Mesendoderm (in vitro differentiated cells): ENCODE data around the gene SPON1. TPM values are rescaled to one million over a fixed set of nuclear protein-coding genes. Genes with fewer than 3 reads are reported as not detected.

ENCODE experiments used
- DNase-seq: peaks from one replicate; pipeline ENCODE4 v3.0.0; 2013
- H2AK5ac ChIP-seq: 2 replicates; pipeline ENCODE4 v1.6.1; 2013; ENCODE audit warnings: low read length, inconsistent platforms
- H2BK120ac ChIP-seq: 2 replicates; pipeline ENCODE4 v1.6.1; 2013; ENCODE audit warnings: low read depth, mild to moderate bottlenecking, low read length, moderate library complexity, mixed read lengths
- H2BK15ac ChIP-seq: replicated peaks from 2 replicates; pipeline ENCODE4 v1.6.1; 2013; ENCODE audit warnings: low read depth, mild to moderate bottlenecking, moderate library complexity
- H2BK5ac ChIP-seq: 2 replicates; pipeline ENCODE4 v1.6.1; 2013; ENCODE audit warnings: low read length, inconsistent platforms
- H3K18ac ChIP-seq: 2 replicates; pipeline ENCODE4 v1.6.1; 2013; ENCODE audit warnings: mild to moderate bottlenecking, low read length, mixed read lengths
- H3K23ac ChIP-seq: one replicate; pipeline ENCODE4 v1.6.1; 2013; ENCODE audit warnings: low read length
- H3K27ac ChIP-seq: 2 replicates; pipeline ENCODE4 v1.5.1; 2013; ENCODE audit warnings: low read depth, mild to moderate bottlenecking, inconsistent platforms, low read length, moderate library complexity
- H3K27me3 ChIP-seq: 2 replicates; pipeline ENCODE4 v1.6.1; 2013; ENCODE audit warnings: low read length, control low read depth, mild to moderate bottlenecking, inconsistent platforms; ENCODE audit not compliant: insufficient read depth, poor library complexity
- H3K36me3 ChIP-seq: 2 replicates; pipeline ENCODE4 v1.6.1; 2013; ENCODE audit warnings: low read length, inconsistent platforms; ENCODE audit not compliant: control insufficient read depth, insufficient read depth
- H3K4ac ChIP-seq: one replicate; pipeline ENCODE4 v1.6.1; 2013; ENCODE audit warnings: low read depth, mild to moderate bottlenecking, low read length, moderate library complexity
- H3K4me1 ChIP-seq: 2 replicates; pipeline ENCODE4 v1.6.1; 2013; ENCODE audit warnings: low read depth, low read length, inconsistent platforms; ENCODE audit not compliant: control insufficient read depth
- H3K4me2 ChIP-seq: 2 replicates; pipeline ENCODE4 v1.6.1; 2013; ENCODE audit warnings: low read length
- H3K4me3 ChIP-seq: 2 replicates; pipeline ENCODE4 v1.5.1; 2013; ENCODE audit warnings: mild to moderate bottlenecking, low read length
- H3K56ac ChIP-seq: one replicate; pipeline ENCODE4 v1.6.1; 2013; ENCODE audit warnings: low read length
- H3K79me1 ChIP-seq: 2 replicates; pipeline ENCODE4 v1.6.1; 2013; ENCODE audit warnings: low read length, inconsistent platforms
- H3K79me2 ChIP-seq: 2 replicates; pipeline ENCODE4 v1.6.1; 2013; ENCODE audit warnings: mild to moderate bottlenecking, low read length; ENCODE audit not compliant: control insufficient read depth, insufficient read depth
- H3K9ac ChIP-seq: 2 replicates; pipeline ENCODE4 v1.6.1; 2013; ENCODE audit warnings: low read length, inconsistent platforms
- H4K5ac ChIP-seq: one replicate; pipeline ENCODE4 v1.6.1; 2013; ENCODE audit warnings: low read length
- H4K8ac ChIP-seq: one replicate; pipeline ENCODE4 v1.6.1; 2013; ENCODE audit warnings: low read depth, mild to moderate bottlenecking, control low read depth, low read length, moderate library complexity
- WGBS: extraction: QIAGEN DNeasy Blood & Tissue Kit; methylation state at CpG from one replicate; pipeline ENCODE4 v1.1.7; 2013; ENCODE audit warnings: low lambda C conversion rate, missing lambda C conversion rate; ENCODE audit not compliant: insufficient coverage; ENCODE audit errors: extremely low coverage; 5-methylcytosine and 5-hydroxymethylcytosine counted together
- polyA plus RNA-seq, 2 experiments: library from polyadenylated mRNA; stranded (reverse); fragments of 200-250 nt; gene quantifications; one replicate each; pipeline ENCODE4 v1.2.3, GENCODE V29; 2013

SPON1 gene
- polyA plus RNA-seq (2013, experiment 1 of 2): 5.4 TPM
- 5.8 TPM for polyA plus RNA-seq (2013, experiment 2 of 2)

DNA sequence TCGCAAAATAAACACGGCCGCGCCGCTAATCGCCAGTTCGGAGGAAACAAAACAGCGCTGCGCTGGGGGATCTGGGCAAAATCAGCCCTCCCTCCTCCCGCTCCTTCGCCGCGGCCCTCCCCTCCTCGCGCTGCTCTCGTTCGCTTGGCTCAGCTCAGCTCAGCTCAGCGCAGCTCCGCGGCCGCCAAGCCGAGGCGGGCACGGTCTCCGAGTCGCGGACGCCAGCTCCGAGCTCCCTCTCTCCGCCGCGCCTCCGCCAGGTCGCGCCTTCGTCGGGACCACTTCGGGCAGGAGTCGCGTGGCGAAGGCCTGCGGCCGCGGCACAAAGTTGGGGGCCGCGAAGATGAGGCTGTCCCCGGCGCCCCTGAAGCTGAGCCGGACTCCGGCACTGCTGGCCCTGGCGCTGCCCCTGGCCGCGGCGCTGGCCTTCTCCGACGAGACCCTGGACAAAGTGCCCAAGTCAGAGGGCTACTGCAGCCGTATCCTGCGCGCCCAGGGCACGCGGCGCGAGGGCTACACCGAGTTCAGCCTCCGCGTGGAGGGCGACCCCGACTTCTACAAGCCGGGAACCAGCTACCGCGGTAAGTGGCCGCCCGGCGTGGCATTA lies at the start of gene SPON1:
SPON1 (plus strand) TSS at position 162 of the 607 bp plus-strand sequence; CDS start at position 344, 182 bp downstream.
- no peak within 1 kb of the TSS for H4K8ac ChIP-seq
- peak within 1 kb of the TSS; percentile 75 for H3K23ac ChIP-seq
- no peak within 1 kb of the TSS for H2BK5ac ChIP-seq
- H3K36me3 ChIP-seq: no peaks in the 10 kb centered on the region
- peaks cover 21% of the 10 kb centered on the region for H3K27me3 ChIP-seq
- peak within 1 kb of the TSS; percentile 9 for H3K4me3 ChIP-seq
- no peaks in the 10 kb centered on the region for H3K79me2 ChIP-seq
- no peak within 1 kb of the TSS for H3K4ac ChIP-seq
- WGBS: no CpG with 5 or more reads among the region's 74 CpGs
- peak; percentile 87 for DNase-seq
- H2AK5ac ChIP-seq: no peak within 1 kb of the TSS
- H4K5ac ChIP-seq: no peak within 1 kb of the TSS
- no peak within 1 kb of the TSS for H3K18ac ChIP-seq
- peak within 1 kb of the TSS; percentile 65 for H3K4me2 ChIP-seq
- peak within 1 kb of the TSS; percentile 85 for H3K56ac ChIP-seq
- H3K79me1 ChIP-seq: no peaks in the 10 kb centered on the region
- no peaks in the 10 kb centered on the region for H3K4me1 ChIP-seq
- H3K9ac ChIP-seq: peak within 1 kb of the TSS; percentile 67
- H3K27ac ChIP-seq: no peak within 1 kb of the TSS
- H2BK15ac ChIP-seq: no peak within 1 kb of the TSS
- no peak within 1 kb of the TSS for H2BK120ac ChIP-seq

DNA sequence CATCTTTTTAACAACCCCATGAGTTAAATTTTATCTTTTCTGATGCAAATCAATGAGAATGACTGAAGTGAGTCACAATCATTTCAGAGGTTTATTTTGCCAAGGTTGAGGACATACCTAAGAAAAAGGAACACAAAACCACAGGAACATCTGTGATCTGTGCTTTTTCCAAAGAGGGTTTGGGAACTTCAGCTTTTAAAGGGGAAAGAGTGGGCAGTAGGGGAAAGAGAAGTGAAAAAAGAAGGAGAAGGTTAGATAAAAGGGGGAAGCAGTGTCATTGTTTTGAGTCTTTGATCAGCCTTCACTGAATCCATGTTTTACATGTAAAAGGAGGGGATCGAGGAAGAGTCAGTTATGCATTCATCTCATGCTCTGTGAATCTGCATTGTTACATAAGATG lies 45.3 kb upstream of the SPON1 start:
- H3K36me3 ChIP-seq: no peaks in the 10 kb centered on the region
- H3K27ac ChIP-seq: no peak overlapping the region
- no peak overlapping the region for H3K56ac ChIP-seq
- no peak overlapping the region for H2BK15ac ChIP-seq
- no CpG with 5 or more reads among the region's 1 CpG for WGBS
- no peak overlapping the region for H2BK120ac ChIP-seq
- no peak overlapping the region for H4K8ac ChIP-seq
- H3K18ac ChIP-seq: no peak overlapping the region
- H2BK5ac ChIP-seq: no peak overlapping the region
- no peak overlapping the region for H3K23ac ChIP-seq
- no peak overlapping the region for H3K4me3 ChIP-seq
- H3K27me3 ChIP-seq: no peaks in the 10 kb centered on the region
- H3K79me1 ChIP-seq: no peaks in the 10 kb centered on the region
- no peak overlapping the region for H3K9ac ChIP-seq
- H3K4me2 ChIP-seq: no peak overlapping the region
- no peak overlapping the region for H2AK5ac ChIP-seq
- no peaks in the 10 kb centered on the region for H3K79me2 ChIP-seq
- H4K5ac ChIP-seq: no peak overlapping the region
- H3K4me1 ChIP-seq: no peaks in the 10 kb centered on the region
- DNase-seq: no peak
- no peak overlapping the region for H3K4ac ChIP-seq

DNA sequence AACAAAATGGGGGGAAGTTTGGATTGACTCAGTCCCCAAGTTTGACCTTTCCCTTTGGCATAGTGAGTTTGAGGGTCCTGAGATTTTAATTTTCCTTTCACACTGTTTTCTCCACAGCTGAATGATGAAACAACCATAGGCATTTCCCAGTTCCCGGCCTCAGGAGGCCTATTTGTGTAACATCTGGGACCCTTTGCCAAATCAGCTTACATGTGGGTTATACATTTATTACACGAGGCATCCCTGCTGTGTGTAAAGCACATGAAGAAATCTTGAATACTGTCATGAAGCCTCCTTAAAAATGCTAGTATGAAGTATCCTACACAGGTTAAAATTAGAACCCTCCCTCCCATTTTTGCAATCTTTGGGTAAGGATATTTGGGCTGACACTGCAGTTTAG lies 44.6 kb upstream of the SPON1 start:
- no CpG with 5 or more reads among the region's 2 CpGs for WGBS
- H3K4me3 ChIP-seq: no peak overlapping the region
- H3K4ac ChIP-seq: no peak overlapping the region
- DNase-seq: no peak
- no peak overlapping the region for H2BK5ac ChIP-seq
- H3K4me2 ChIP-seq: no peak overlapping the region
- H3K23ac ChIP-seq: no peak overlapping the region
- H3K79me2 ChIP-seq: no peaks in the 10 kb centered on the region
- no peak overlapping the region for H2BK120ac ChIP-seq
- no peak overlapping the region for H3K18ac ChIP-seq
- H3K4me1 ChIP-seq: no peaks in the 10 kb centered on the region
- H3K56ac ChIP-seq: no peak overlapping the region
- no peak overlapping the region for H4K8ac ChIP-seq
- no peak overlapping the region for H4K5ac ChIP-seq
- H3K27ac ChIP-seq: no peak overlapping the region
- H3K9ac ChIP-seq: no peak overlapping the region
- H2AK5ac ChIP-seq: no peak overlapping the region
- H3K36me3 ChIP-seq: no peaks in the 10 kb centered on the region
- no peaks in the 10 kb centered on the region for H3K27me3 ChIP-seq
- no peaks in the 10 kb centered on the region for H3K79me1 ChIP-seq
- no peak overlapping the region for H2BK15ac ChIP-seq

DNA sequence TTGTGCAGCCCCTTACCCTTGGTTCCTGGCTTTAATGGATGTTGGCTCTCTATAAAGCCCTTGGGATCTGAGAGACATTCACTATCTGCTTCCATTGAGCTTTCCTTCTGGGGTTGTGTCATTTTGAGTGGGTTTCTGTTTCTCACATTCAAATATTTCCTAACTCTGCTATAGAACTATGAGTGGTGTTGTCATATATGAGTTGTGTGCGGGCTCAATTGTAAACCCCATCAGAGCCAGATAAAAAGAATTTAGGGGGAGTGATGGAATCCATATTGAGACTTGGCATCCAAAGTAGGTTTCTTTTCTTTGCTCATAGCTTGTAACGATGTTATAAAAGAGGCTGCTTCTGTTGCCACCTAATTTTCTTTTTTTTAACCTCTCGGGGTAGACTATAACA lies 41.8 kb upstream of the SPON1 start:
- no peak overlapping the region for H3K18ac ChIP-seq
- H3K27me3 ChIP-seq: no peaks in the 10 kb centered on the region
- H2BK120ac ChIP-seq: no peak overlapping the region
- no peaks in the 10 kb centered on the region for H3K79me2 ChIP-seq
- H3K23ac ChIP-seq: no peak overlapping the region
- H3K4ac ChIP-seq: no peak overlapping the region
- no peak overlapping the region for H3K27ac ChIP-seq
- no peak overlapping the region for H2BK5ac ChIP-seq
- no peak overlapping the region for H2AK5ac ChIP-seq
- no peaks in the 10 kb centered on the region for H3K36me3 ChIP-seq
- H3K56ac ChIP-seq: no peak overlapping the region
- H3K9ac ChIP-seq: no peak overlapping the region
- H3K79me1 ChIP-seq: no peaks in the 10 kb centered on the region
- no peak overlapping the region for H4K8ac ChIP-seq
- no peak overlapping the region for H3K4me3 ChIP-seq
- DNase-seq: no peak
- H2BK15ac ChIP-seq: no peak overlapping the region
- peaks cover 9% of the 10 kb centered on the region for H3K4me1 ChIP-seq
- no CpG with 5 or more reads among the region's 3 CpGs for WGBS
- no peak overlapping the region for H3K4me2 ChIP-seq
- H4K5ac ChIP-seq: no peak overlapping the region

GRCh38 chr11:13921545-13921944 lies 41.0 kb upstream of the SPON1 start:
- H3K4ac ChIP-seq: no peak overlapping the region
- H2BK5ac ChIP-seq: no peak overlapping the region
- H3K36me3 ChIP-seq: no peaks in the 10 kb centered on the region
- no peak overlapping the region for H3K4me2 ChIP-seq
- H3K18ac ChIP-seq: no peak overlapping the region
- no CpG with 5 or more reads among the region's 8 CpGs for WGBS
- no peak overlapping the region for H3K23ac ChIP-seq
- no peak overlapping the region for H3K9ac ChIP-seq
- H3K4me3 ChIP-seq: no peak overlapping the region
- H3K79me2 ChIP-seq: no peaks in the 10 kb centered on the region
- DNase-seq: no peak
- H3K4me1 ChIP-seq: peaks cover 9% of the 10 kb centered on the region
- no peak overlapping the region for H4K5ac ChIP-seq
- no peak overlapping the region for H2AK5ac ChIP-seq
- no peak overlapping the region for H3K56ac ChIP-seq
- no peak overlapping the region for H3K27ac ChIP-seq
- H3K79me1 ChIP-seq: no peaks in the 10 kb centered on the region
- no peaks in the 10 kb centered on the region for H3K27me3 ChIP-seq
- no peak overlapping the region for H4K8ac ChIP-seq
- H2BK15ac ChIP-seq: no peak overlapping the region
- H2BK120ac ChIP-seq: no peak overlapping the region

GRCh38 chr11:13923182-13923581 lies 39.3 kb upstream of the SPON1 start:
- peak overlapping the region; percentile 26 for H3K18ac ChIP-seq
- H2BK5ac ChIP-seq: no peak overlapping the region
- H3K9ac ChIP-seq: no peak overlapping the region
- H3K27me3 ChIP-seq: no peaks in the 10 kb centered on the region
- no peak overlapping the region for H3K27ac ChIP-seq
- WGBS: no CpG with 5 or more reads among the region's 1 CpG
- H3K79me1 ChIP-seq: no peaks in the 10 kb centered on the region
- peak; percentile 41 for DNase-seq
- no peak overlapping the region for H3K4me2 ChIP-seq
- no peak overlapping the region for H2BK120ac ChIP-seq
- H3K4me3 ChIP-seq: no peak overlapping the region
- H2BK15ac ChIP-seq: no peak overlapping the region
- H3K36me3 ChIP-seq: no peaks in the 10 kb centered on the region
- H4K8ac ChIP-seq: no peak overlapping the region
- no peaks in the 10 kb centered on the region for H3K79me2 ChIP-seq
- peaks cover 9% of the 10 kb centered on the region for H3K4me1 ChIP-seq
- no peak overlapping the region for H3K23ac ChIP-seq
- H4K5ac ChIP-seq: no peak overlapping the region
- H3K4ac ChIP-seq: no peak overlapping the region
- H2AK5ac ChIP-seq: no peak overlapping the region
- H3K56ac ChIP-seq: no peak overlapping the region
